ENCODE measurements around the gene PHLDB1. TPM values are rescaled to one million over a fixed set of nuclear protein-coding genes. Genes with fewer than 3 reads are reported as not detected.
A peak's percentile ranks its signal among the peaks of the same experiment; 100 is the strongest.

The PHLDB1 gene
- total RNA-seq, 2 donors from 2014 or later: 206 to 377 TPM

DNA sequence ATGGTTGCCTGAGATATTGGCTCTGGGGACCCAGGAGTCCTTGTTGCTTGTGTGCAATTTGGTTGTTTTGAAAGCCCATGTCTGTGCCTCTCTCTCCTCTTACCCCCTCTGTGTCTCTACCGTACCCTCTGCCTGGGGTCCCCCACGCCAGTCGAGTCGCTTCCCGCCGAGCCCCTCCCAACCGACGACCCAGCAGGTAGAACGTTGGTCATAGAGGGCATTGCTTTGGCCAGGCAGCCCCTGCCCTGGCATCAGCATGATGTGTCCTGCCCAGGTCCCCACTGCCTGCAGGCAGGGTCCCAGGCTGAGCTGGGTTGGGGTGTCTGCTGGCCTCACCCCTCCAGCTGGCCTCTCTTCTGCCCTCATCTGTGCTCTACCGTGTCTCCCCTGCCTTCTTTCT, 37.1 kb downstream of the PHLDB1 start:
- Histone ChIP-seq H3K27me3 (replicated peaks; ENCODE audit: insufficient read depth) (no peaks in the 10 kb centered on the region), H3K36me3 (peaks cover 81% of the 10 kb centered on the region), H3K4me1 (ENCODE audit: control insufficient read depth in 1 of 2, low read depth in 2 of 2) (peaks cover 0 to 18% of the 10 kb centered on the region in 2 donors), H3K27ac (peak overlapping the region in 1 of 2 donors; percentile 3), H3K9me3 (no peaks in the 10 kb centered on the region), H3K4me3 (no peak overlapping the region)
- DNase-seq (ENCODE audit: low spot score) (no peak), ATAC-seq (ENCODE audit: insufficient number of reproducible peaks, low FRiP score, low read depth) (no peak)
- TF ChIP-seq, protein P1, sequence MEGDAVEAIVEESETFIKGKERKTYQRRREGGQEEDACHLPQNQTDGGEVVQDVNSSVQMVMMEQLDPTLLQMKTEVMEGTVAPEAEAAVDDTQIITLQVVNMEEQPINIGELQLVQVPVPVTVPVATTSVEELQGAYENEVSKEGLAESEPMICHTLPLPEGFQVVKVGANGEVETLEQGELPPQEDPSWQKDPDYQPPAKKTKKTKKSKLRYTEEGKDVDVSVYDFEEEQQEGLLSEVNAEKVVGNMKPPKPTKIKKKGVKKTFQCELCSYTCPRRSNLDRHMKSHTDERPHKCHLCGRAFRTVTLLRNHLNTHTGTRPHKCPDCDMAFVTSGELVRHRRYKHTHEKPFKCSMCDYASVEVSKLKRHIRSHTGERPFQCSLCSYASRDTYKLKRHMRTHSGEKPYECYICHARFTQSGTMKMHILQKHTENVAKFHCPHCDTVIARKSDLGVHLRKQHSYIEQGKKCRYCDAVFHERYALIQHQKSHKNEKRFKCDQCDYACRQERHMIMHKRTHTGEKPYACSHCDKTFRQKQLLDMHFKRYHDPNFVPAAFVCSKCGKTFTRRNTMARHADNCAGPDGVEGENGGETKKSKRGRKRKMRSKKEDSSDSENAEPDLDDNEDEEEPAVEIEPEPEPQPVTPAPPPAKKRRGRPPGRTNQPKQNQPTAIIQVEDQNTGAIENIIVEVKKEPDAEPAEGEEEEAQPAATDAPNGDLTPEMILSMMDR (IDR thresholded peaks at IDR 0.05): no peak

DNA sequence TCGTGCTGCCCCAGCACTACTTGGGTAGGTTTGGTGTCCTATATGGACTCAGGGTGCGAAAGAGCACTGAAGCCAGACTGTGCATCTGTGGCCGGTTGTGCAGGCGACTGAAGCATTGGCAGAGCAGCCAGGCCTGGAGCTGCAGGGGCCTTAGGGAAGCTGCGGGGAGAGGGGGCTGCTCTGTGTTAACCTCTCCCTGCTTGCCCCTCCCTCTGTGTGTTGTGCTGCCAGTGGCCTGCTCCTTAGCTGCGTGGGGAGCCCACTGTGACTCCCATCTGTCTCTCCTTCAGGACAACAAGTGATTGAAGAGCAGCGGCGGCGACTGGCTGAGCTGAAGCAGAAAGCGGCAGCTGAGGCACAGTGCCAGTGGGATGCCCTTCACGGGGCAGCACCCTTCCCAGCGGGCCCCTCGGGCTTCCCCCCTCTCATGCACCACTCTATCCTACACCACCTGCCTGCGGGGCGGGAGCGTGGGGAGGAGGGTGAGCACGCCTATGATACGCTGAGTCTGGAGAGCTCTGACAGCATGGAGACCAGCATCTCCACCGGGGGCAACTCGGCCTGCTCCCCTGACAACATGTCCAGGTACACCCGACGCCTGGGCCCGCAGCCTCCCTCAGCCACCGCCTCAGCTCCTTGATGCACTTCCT, 37.8 kb downstream of the PHLDB1 start:
- no peak overlapping the region for H3K4me3 ChIP-seq
- H3K9me3 ChIP-seq: no peaks in the 10 kb centered on the region
- no peak for DNase-seq (ENCODE audit: low spot score)
- TF ChIP-seq, protein P1 (IDR thresholded peaks at IDR 0.05): no peak
- H3K27ac ChIP-seq: no peak overlapping the region
- H3K27me3 ChIP-seq (replicated peaks; ENCODE audit: insufficient read depth): no peaks in the 10 kb centered on the region
- no peak for ATAC-seq (ENCODE audit: insufficient number of reproducible peaks, low FRiP score, low read depth)
- peaks cover 0 to 13% of the 10 kb centered on the region in 2 donors for H3K4me1 ChIP-seq (ENCODE audit: control insufficient read depth in 1 of 2, low read depth in 2 of 2)
- H3K36me3 ChIP-seq: peaks cover 84% of the 10 kb centered on the region

DNA sequence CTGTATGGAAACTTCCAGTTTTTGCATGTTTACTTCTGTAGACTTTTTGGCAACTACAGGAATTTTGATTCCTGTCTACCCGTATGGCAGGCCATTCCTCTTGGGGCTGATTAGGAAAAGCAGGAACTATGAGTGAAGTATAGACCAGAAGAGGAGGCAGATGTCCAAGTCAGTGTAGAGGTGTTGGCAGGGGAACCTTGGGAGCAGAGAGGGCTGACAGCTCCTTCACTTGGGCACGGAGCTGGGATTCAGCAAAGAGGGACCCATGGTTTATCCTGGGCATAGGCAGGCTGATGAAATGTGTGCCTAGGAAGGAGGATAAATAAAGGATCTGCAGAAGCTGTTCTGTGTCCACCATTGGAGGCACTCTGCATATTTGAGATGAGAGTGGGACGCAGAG, 39.0 kb downstream of the PHLDB1 start:
- no peaks in the 10 kb centered on the region for H3K27me3 ChIP-seq (replicated peaks; ENCODE audit: insufficient read depth)
- peaks cover 0 to 5% of the 10 kb centered on the region in 2 donors for H3K4me1 ChIP-seq (ENCODE audit: control insufficient read depth in 1 of 2, low read depth in 2 of 2)
- ATAC-seq (ENCODE audit: insufficient number of reproducible peaks, low FRiP score, low read depth) (no peak), DNase-seq (ENCODE audit: low spot score) (no peak)
- H3K36me3 ChIP-seq: peaks cover 85% of the 10 kb centered on the region
- no peaks in the 10 kb centered on the region for H3K9me3 ChIP-seq
- TF ChIP-seq, protein P1 (IDR thresholded peaks at IDR 0.05): no peak
- H3K27ac ChIP-seq: peak overlapping the region in 1 of 2 donors; percentile 4
- no peak overlapping the region for H3K4me3 ChIP-seq

DNA sequence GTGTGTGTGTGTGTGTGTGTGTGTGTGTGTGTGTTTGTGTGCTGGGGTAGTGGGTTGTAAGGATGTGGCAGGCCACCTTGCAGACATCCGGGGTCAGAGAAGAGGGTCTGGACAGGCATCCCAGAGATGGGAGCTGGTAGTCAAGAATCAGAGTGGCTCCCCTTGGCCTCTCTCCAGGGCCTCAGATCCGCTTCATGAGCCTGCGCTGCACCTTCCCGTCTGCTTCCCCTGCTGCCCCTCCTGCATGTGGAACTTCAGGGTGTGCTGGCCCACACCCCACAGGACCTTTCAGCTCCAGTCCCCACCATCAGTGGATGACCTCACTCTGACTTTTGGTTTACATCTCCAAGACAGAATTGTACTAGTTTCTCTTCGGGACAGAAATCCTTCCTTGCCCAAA, 40.9 kb downstream of the PHLDB1 start:
- peaks cover 0 to 3% of the 10 kb centered on the region in 2 donors for H3K4me1 ChIP-seq (ENCODE audit: control insufficient read depth in 1 of 2, low read depth in 2 of 2)
- no peak overlapping the region for H3K27ac ChIP-seq
- H3K9me3 ChIP-seq: no peaks in the 10 kb centered on the region
- ATAC-seq (ENCODE audit: insufficient number of reproducible peaks, low FRiP score, low read depth): no peak
- no peak for DNase-seq (ENCODE audit: low spot score)
- TF ChIP-seq, protein P1 (IDR thresholded peaks at IDR 0.05): no peak
- H3K36me3 ChIP-seq: peaks cover 79% of the 10 kb centered on the region
- H3K4me3 ChIP-seq: no peak overlapping the region
- H3K27me3 ChIP-seq (replicated peaks; ENCODE audit: insufficient read depth): no peaks in the 10 kb centered on the region

DNA sequence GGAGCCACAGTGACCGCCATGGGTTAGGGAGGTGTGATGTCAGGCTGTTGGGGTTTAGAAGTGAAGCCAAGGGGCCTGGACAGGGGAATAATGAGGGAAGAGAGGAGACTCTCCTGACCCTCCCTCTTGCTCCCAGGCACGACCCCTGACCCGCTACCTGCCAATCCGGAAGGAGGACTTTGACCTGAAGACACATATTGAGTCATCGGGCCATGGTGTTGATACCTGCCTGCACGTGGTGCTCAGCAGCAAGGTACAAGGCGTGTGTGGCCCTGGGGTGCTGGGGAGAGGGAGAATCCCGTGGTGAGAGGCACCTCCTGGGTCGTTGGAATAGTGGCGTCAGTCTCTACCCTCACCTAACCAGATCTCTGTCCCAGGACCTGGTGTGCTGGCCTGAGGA, 42.5 kb downstream of the PHLDB1 start:
- DNase-seq (ENCODE audit: low spot score) (no peak), ATAC-seq (ENCODE audit: insufficient number of reproducible peaks, low FRiP score, low read depth) (no peak)
- Histone ChIP-seq H3K36me3 (peaks cover 68% of the 10 kb centered on the region), H3K27me3 (replicated peaks; ENCODE audit: insufficient read depth) (no peaks in the 10 kb centered on the region), H3K27ac (no peak overlapping the region), H3K4me3 (no peak overlapping the region), H3K9me3 (no peaks in the 10 kb centered on the region), H3K4me1 (ENCODE audit: control insufficient read depth in 1 of 2, low read depth in 2 of 2) (no peaks in the 10 kb centered on the region)
- TF ChIP-seq, protein P1 (IDR thresholded peaks at IDR 0.05): no peak
